Activated CD4-positive, alpha-beta T cell treated with anti-CD3 and anti-CD28 coated beads for 24 hours (primary cell): Measurements from ENCODE around the gene DIPK1B.

ENCODE experiments used
- DNase-seq, 2 donors: peaks; one replicate each; pipeline ENCODE4 v3.0.0-alpha.2; 2020; ENCODE audit warnings: low read depth in 2 of 2

Gene DIPK1B

GRCh38 chr9:136686794-136687711 is 25.3 kb upstream of the DIPK1B start, which contains the start of gene AGPAT2:
AGPAT2 (minus strand) TSS chr9:136687457; CDS start chr9:136687357, 100 bp downstream.
- peak; percentile 53 to 67 for DNase-seq

- no peak for DNase-seq
These were observed 24.6 kb upstream of the DIPK1B start for GRCh38 chr9:136687721-136688223.

- no peak for DNase-seq
These were observed 23.9 kb upstream of the DIPK1B start for GRCh38 chr9:136688274-136689107.

GRCh38 chr9:136689108-136689460 is 23.3 kb upstream of the DIPK1B start:
- DNase-seq, result no peak

GRCh38 chr9:136690104-136690805 is 22.1 kb upstream of the DIPK1B start:
- no peak for DNase-seq

GRCh38 chr9:136690806-136691261 is 21.5 kb upstream of the DIPK1B start:
- DNase-seq, result no peak

GRCh38 chr9:136691316-136692184 is 20.8 kb upstream of the DIPK1B start:
- no peak for DNase-seq

GRCh38 chr9:136692185-136693134 is 19.9 kb upstream of the DIPK1B start:
- no peak for DNase-seq

GRCh38 chr9:136693135-136693489 is 19.3 kb upstream of the DIPK1B start:
- no peak for DNase-seq

- no peak for DNase-seq
These were observed 18.7 kb upstream of the DIPK1B start for GRCh38 chr9:136693490-136694162.

GRCh38 chr9:136694163-136694871 is 18.1 kb upstream of the DIPK1B start:
- DNase-seq, result peak in 1 of 2 donors; percentile 25

- no peak for DNase-seq
These were observed 17.5 kb upstream of the DIPK1B start for GRCh38 chr9:136694872-136695247.

- no peak for DNase-seq
These were observed 16.9 kb upstream of the DIPK1B start for GRCh38 chr9:136695435-136695895.

GRCh38 chr9:136695955-136696354 is 16.4 kb upstream of the DIPK1B start:
- no peak for DNase-seq

- no peak for DNase-seq
These were observed 15.9 kb upstream of the DIPK1B start for GRCh38 chr9:136696502-136696901.

GRCh38 chr9:136697146-136697820 is 15.1 kb upstream of the DIPK1B start:
- DNase-seq, result no peak

GRCh38 chr9:136697821-136698526 is 14.4 kb upstream of the DIPK1B start:
- no peak for DNase-seq
